ENCODE results near the gene TOMM6.

The TOMM6 gene

GRCh38 chr6:41787219-41787917 is at the start of gene TOMM6:
Gene TOMM6 (plus strand): TSS chr6:41787694. CDS start chr6:41787698, 4 bp downstream.
- DNase-seq, result peak; percentile 75 to 88

- no peak for DNase-seq
These were observed 48.5 kb upstream of the TOMM6 start for GRCh38 chr6:41739041-41739440.

- no peak for DNase-seq
These were observed 46.9 kb upstream of the TOMM6 start for GRCh38 chr6:41740366-41741162.

DNA sequence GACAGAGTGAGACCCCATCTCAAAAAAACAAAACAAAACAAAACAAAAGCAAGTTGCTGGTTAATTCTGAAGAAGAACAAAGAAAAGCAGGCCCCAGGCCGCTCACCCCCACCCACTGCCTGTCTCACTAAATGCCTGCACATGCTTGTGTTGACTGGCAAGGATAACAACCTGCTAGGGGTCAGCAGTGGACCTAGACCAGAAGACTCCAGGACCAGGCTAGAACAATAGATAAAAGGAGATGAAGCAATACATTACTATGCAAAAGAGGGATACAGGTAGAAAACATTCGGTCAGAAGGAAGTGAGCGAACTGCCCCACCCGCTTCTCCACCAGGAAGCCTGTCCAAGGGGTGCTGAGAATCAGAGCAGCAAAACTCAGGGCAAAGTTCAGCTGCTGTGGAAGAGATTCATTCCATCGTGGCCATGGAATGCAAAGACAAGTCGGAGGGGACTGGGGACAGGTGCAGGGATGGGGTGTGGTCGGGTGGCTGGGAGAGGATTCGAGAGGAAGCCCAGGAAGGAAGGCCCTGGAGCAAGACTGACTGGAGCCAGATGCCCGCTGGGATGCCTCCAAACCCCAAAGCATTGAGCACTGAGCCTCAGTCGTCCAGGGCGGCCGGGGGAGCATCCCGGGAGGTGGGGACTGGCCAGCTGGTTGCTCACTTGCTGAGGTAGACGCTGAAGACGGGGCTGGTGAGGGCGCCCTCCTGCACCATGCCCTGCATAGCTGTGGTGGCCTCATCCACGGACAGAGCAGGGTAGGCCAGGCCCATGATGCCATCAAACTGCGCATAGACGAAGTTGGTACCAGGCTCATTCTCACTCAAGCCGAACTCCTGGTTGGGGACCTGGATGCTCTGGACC is 45.6 kb upstream of the TOMM6 start:
- DNase-seq, result no peak

- DNase-seq, result no peak
These were observed 43.9 kb upstream of the TOMM6 start for GRCh38 chr6:41743406-41744235.

DNA sequence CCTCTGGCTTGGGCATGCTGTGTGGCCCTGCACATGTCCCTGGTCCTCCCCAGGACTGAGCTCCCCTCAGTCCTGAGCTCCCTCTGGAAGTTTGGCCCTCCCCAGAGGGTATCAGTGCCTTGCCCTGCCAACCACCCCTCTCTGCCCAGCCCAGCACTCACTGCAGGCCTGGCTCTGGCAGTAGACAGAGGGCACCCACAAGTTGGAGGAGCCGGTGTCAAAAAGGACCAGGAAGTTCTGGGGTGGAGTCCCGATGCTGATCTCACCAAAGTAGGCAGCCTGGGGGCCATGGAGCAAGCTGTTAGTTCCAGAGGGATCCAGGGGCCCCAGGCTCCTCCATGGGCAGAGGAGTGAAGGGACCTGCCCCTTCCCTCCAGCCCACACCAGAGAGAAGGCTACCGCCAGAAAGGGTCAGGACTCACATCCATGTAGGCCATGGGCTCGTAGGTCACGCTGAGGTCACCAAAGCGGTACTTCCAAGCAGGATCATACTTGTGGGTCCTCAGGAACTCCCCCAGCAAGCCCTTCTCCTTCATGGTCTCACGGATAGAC is 43.2 kb upstream of the TOMM6 start:
- no peak for DNase-seq

DNA sequence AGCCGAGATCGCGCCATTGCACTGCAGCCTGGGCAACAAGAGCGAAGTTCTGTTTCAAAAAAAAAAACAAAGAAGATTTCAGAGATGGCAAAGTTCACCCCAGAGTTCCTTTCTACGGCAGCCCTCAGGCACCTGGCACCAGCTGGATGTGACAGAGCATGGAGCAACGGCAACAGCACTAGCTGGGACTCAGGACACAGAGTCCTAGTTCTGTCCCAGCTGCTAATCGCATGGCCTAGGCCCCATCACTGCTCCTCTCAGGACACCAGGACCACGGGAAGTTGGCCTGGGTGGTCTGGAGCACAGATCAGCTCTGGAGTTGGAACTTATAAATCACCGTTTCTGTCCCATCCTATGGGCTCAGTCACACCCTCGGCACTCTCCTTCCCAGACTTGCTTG is 41.4 kb upstream of the TOMM6 start:
- no peak for DNase-seq

DNA sequence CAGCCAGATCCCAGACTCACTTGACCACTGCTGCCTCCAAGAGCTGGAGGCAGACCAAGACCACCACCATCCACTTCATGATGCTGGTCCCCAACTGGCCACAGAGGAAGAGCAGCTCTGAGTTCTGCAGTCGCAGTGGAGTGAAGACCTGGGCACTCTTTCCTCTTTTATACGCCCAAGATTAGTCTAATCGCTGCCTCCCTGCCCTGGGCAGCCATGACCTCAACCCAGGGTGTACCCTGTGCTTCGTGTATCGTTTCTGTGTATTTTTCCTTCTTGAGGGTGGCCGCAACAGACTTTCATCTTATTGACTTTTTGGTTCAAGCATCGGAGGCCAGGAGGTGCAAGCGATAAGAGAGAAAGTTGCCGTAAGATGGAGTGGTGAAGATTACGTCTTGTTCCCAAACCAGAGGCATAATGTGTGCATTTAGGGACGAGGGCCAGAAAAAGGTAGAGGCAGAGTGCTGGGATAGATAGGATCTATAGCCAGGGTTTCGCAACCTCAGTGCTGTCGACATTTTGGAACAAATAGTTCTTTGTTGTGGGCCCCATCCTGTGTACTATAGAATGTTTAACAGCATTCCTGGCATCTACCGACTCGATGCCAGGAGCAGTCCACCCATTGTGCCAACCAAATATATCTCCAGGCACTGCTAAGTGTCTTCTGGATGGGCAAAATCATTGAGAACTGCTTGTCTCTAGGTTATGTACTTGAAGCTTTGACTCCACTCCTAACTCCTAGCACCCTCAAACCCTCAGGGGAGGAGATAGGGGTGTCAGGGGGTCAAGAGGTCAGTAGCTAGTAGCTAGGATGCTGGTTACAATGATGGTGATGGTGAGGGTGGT is 40.0 kb upstream of the TOMM6 start, which contains the start of gene PGC:
Gene PGC (minus strand): TSS at position 142 of the 846 bp plus-strand sequence. CDS start 63 bp downstream, at position 79.
- no peak for DNase-seq

DNA sequence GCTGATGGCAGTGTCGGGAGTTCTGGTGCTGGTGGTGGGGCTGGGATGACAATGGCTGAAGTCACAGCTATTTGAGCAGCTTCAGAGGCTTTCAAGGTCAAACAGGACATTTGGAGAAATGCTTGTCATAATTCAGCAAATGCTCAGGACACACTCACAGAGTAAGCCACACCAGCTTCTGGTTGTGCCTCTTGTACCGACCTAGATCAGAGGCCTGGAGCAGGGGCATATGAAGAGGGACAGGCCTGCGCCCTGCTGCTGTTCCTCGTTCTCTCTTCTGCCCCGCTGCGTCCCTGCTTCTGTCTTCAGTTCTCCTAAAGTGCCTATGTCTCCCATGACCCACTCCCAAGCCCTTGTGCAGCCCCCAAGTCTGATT is 39.4 kb upstream of the TOMM6 start:
- no peak for DNase-seq

DNA sequence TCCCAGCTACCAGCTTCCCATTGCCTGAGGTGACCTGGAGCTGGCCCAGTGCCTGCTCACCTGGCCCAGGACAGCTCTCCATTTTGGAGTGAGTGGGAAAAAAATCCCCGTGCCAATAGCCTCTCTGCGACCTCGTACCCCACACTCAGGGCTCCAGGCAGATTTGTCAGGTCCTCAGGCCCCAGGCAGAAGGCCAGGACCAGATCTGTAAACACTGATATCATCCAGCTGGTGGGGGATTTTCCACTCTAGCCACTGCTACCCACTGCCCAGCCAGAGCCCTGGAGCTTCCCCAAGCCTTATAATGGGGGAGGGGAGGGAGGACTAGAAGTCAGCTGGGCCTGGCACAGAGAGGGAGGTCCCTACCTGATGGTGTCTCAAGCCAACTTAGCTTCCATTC is 39.0 kb upstream of the TOMM6 start:
- DNase-seq, result peak in 1 of 2 experiments; percentile 19

- DNase-seq, result no peak
These were observed 37.1 kb upstream of the TOMM6 start for GRCh38 chr6:41750374-41750773.

- no peak for DNase-seq
These were observed 31.6 kb upstream of the TOMM6 start for GRCh38 chr6:41755895-41756294.

DNA sequence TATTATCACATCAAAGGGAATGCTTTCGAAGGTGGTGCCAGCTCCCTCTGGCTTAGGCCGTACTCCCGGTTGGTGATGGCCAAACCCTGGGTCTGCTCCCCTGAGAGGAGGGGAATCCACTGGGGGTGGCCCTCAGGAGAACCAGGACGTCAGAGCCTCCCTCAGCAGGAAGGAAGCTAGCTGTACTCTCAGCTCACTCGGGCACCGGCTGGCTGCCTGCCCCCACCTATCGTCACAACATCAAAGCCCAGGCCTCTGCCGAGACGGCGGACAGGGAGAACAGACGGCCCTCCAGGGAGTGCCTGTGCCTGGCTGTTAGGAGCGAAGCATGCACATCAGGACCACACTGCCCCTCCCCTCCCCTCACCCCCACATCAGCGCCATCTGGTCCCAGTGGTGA is 31.1 kb upstream of the TOMM6 start:
- DNase-seq, result no peak

- DNase-seq, result no peak
These were observed 30.2 kb upstream of the TOMM6 start for GRCh38 chr6:41757271-41757670.

DNA sequence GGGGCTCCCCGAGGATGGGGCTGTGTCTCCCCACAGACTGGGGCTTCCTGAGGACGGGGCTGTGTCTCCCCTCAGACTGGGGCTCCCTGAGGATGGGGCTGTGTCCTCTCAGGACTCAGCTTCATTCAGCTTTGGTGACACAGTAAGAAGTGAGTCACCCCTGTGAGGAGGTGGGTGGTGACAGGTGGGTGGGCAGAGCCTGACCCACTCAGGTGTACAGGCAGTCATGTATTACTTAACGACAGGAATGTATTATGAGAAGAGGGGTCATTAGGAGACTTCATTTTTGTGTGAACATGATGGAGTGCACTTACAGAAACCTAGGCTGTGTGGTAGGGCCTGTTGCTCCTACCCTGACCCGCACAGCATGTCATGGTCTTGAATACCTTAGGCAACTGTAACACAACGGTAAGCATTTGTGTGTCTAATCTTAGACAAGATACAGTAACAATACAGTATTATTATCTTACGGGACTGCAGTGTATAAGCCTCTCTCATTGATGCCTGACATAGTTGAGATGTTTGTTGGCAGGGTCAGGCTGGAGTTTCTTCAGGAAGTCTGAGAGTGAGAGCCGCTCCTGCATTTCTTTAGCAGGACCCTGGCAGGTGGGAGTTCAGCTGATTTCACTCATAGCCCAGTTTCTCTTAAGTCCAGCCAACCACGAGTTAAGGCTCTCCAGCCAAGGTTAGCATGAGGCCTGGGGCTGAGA is 29.4 kb upstream of the TOMM6 start:
- no peak for DNase-seq

DNA sequence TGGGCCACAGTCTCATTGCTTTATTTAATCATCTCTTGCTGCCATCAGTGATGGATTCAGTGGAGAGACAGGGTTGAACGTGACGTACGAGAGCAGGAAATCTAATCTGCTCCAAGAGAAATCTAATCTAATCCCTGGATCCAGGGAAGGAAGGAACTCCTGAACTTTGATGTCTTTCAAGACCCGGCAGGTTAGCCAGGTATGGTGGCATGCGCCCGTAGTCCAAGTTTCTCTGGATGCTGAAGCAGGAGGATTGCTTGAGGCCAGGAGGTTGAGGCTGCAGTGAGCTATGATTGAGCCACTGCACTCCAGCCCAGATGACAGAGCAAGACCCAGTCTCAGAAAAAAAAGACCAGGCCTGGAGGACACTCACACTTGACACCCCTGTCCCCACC is 28.9 kb upstream of the TOMM6 start:
- DNase-seq, result no peak

- no peak for DNase-seq
These were observed 28.2 kb upstream of the TOMM6 start for GRCh38 chr6:41759106-41759904.

- no peak for DNase-seq
These were observed 27.5 kb upstream of the TOMM6 start for GRCh38 chr6:41759905-41760579.

DNA sequence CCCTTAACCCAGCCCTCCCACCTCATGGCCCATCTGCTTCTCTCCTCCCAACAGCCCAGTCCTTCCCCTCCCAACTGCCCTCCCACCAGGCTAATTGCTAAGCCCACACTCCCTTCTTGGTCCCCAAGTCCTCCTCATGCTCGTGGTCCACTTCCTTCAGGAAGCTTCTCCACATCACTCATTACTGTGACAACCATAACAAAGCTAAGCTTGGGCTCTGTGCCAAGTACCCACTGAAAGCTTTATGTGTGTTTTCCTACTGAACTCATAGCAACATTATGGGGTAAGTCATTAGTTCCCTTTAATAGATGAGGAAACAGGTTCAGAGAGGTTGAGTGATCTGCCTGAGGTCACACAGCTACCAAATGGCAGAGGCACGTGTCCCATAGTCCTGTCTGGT is 24.0 kb upstream of the TOMM6 start:
- no peak for DNase-seq
